ENCODE measurements around the gene ACOX3. TPM values are rescaled to one million over a fixed set of nuclear protein-coding genes. Genes with fewer than 3 reads are reported as not detected.

Gene ACOX3
- total RNA-seq, 2 experiments from 2014 or later, result 24.2 to 27.8 TPM

DNA sequence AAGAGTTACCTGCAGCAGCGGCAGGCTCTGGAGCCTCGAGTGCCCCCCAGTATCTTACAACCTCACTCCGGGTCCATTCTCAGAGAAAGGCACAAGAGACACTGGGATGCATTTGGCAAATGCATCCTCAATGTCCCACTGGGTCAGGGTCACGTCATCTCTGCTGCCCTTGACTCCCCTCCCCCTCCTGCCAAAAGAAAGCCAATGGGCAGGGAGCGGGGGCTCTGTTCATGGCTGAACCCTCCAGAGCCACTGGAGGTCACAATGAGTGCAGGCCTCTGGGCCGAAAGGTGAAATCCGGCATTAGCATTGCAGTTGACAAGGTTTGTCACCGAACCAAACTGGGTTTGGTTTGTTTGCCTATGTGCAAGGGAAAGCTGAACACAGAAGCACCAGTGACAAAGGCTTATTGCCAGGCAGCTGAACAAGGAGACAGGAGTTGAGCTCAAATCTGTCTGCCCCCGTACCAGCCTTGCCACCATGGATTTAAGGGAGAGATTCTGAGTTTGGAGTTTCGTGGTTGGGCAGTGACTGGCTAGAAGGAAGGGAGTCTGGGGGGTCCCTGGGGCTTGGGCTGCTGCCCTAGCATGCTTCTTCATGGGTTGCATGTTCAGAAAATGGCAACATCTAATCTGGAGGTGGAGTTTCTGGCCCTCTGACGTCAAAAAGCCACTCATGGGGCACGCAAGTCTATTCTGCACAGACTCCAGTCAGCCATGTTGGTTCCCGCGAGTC lies 106.6 kb downstream of the ACOX3 start:
- ChIA-PET CTCF (no interaction called here), POLR2A (no interaction called here)
- Mint-ChIP-seq H3K9me3 (peaks cover 12% of the 10 kb centered on the region), H3K36me3 (ENCODE audit: low read depth) (no peaks in the 10 kb centered on the region), H3K4me3 (no peak overlapping the region), H3K4me1 (ENCODE audit: low read depth) (no peaks in the 10 kb centered on the region), H3K27ac (no peak overlapping the region), H3K27me3 (peaks cover 6% of the 10 kb centered on the region)
- ATAC-seq, result no peak
- intact Hi-C loops (cut with micrococcal nuclease), result no loop called here
- TF ChIP-seq, protein P1, sequence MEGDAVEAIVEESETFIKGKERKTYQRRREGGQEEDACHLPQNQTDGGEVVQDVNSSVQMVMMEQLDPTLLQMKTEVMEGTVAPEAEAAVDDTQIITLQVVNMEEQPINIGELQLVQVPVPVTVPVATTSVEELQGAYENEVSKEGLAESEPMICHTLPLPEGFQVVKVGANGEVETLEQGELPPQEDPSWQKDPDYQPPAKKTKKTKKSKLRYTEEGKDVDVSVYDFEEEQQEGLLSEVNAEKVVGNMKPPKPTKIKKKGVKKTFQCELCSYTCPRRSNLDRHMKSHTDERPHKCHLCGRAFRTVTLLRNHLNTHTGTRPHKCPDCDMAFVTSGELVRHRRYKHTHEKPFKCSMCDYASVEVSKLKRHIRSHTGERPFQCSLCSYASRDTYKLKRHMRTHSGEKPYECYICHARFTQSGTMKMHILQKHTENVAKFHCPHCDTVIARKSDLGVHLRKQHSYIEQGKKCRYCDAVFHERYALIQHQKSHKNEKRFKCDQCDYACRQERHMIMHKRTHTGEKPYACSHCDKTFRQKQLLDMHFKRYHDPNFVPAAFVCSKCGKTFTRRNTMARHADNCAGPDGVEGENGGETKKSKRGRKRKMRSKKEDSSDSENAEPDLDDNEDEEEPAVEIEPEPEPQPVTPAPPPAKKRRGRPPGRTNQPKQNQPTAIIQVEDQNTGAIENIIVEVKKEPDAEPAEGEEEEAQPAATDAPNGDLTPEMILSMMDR (IDR thresholded peaks at IDR 0.05), result no peak
- no peak for DNase-seq

DNA sequence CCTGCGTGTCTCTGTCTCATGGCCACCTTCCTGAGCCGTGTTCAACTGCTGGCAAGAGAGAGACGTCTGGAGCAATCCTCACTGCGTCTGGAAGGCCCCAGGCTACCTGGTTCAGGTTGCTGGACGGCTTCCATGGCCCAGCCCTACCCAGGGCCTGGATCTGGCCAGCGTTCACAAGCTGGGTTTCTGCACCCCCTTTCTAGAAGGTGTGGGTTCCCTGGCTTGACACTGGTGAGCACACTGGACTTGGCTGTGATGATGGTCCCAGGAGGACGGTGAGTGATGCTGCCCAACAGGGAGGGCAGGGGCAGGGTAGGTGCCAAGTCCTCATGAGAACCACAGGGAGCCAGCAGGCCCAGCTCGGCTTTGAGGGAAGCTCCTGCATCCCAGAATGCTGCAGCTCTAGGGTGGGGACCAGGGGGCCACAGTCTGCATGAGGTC lies 107.6 kb downstream of the ACOX3 start:
- no peaks in the 10 kb centered on the region for H3K27me3 Mint-ChIP-seq
- ATAC-seq, result no peak
- TF ChIP-seq, protein P1 (IDR thresholded peaks at IDR 0.05), result no peak
- H3K4me3 Mint-ChIP-seq, result no peak overlapping the region
- intact Hi-C loops (cut with micrococcal nuclease), result no loop called here
- no peak for DNase-seq
- CTCF ChIA-PET, result no interaction called here
- peaks cover 12% of the 10 kb centered on the region for H3K9me3 Mint-ChIP-seq
- no peaks in the 10 kb centered on the region for H3K4me1 Mint-ChIP-seq (ENCODE audit: low read depth)
- H3K27ac Mint-ChIP-seq, result no peak overlapping the region
- no peaks in the 10 kb centered on the region for H3K36me3 Mint-ChIP-seq (ENCODE audit: low read depth)
- POLR2A ChIA-PET, result no interaction called here

DNA sequence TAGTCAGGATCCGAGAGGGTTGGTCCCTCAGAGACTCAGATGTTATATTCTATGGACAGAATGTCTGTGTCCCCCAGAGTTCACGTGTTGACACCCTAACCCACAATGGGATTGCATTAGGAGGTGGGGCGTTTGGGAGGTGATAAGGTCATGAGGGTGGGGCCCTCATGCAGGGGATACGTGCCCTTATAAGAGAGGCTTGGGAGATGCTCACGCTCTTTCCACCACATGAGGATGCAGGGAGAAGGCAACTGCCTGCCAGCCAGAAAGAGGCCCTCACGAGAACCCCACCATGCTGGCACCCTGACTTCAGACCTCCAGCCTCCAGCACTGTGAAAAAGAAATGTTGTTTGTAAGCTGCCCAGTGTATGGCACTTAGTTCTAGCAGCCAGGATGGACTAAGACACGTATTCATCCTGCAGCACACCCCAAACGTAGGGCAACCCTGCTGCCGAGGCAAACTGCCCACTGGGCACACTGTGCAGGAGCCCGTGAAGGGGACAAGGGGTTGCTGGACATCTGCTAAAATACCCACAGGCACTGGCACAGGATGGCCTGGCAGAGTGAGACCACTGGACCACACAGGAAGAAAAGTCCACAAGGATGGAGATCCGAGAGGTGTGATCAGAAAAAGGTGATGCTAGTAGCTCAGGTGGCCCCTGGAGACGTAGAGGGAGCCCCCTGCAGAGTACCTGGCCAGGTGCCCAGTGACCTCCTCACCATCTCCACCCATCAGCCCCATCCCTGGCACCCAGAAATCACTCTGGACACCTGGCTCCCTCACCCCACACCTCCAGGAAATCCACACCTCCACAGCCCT lies 108.3 kb downstream of the ACOX3 start:
- no peak for ATAC-seq
- Mint-ChIP-seq H3K4me3 (no peak overlapping the region), H3K27me3 (no peaks in the 10 kb centered on the region), H3K27ac (no peak overlapping the region), H3K4me1 (ENCODE audit: low read depth) (no peaks in the 10 kb centered on the region), H3K9me3 (peaks cover 12% of the 10 kb centered on the region), H3K36me3 (ENCODE audit: low read depth) (no peaks in the 10 kb centered on the region)
- ChIA-PET POLR2A (no interaction called here), CTCF (no interaction called here)
- TF ChIP-seq, protein P1 (IDR thresholded peaks at IDR 0.05), result no peak
- intact Hi-C loops (cut with micrococcal nuclease), result no loop called here
- no peak for DNase-seq

DNA sequence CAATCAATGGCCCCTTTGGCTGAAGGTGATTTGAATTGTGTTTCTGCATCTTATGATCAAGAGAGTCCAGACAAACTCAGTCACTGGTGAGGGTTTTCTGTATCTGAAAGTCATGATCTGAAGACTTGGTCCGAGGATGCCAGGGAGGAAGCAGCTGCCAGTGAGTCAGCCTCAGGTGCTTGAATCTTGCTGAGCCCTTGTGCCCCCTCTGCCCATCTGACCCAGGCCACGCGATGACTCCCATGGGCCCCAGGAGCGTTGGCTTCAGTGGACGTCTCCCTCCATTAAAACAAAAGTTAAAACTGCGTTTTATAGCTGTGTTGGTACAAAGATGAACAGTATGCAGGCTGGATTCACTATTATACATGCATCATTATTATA lies 109.0 kb downstream of the ACOX3 start:
- CTCF ChIA-PET, result no interaction called here
- TF ChIP-seq, protein P1 (IDR thresholded peaks at IDR 0.05), result no peak
- no peak overlapping the region for H3K4me3 Mint-ChIP-seq
- ATAC-seq (no peak), DNase-seq (no peak)
- H3K4me1 Mint-ChIP-seq (ENCODE audit: low read depth), result no peaks in the 10 kb centered on the region
- H3K27ac Mint-ChIP-seq, result no peak overlapping the region
- H3K36me3 Mint-ChIP-seq (ENCODE audit: low read depth), result no peaks in the 10 kb centered on the region
- intact Hi-C loops (cut with micrococcal nuclease), result no loop called here
- POLR2A ChIA-PET, result no interaction called here
- peaks cover 8% of the 10 kb centered on the region for H3K9me3 Mint-ChIP-seq
- no peaks in the 10 kb centered on the region for H3K27me3 Mint-ChIP-seq

All from activated CD8-positive, alpha-beta T cell treated with anti-CD3 and anti-CD28 coated beads for 36 hours (primary cell).